DOHH2 (cell line): ENCODE data around the gene TPCN1.

Experiments
- H3F3A ChIP-seq: fragments of 200-600 bp; sonication (generic), shearing (Covaris generic); 2 replicates; pipeline ENCODE4 v1.6.0; 2016; ENCODE audit warnings: antibody characterized with exemption, mild to moderate bottlenecking; ENCODE audit not compliant: control insufficient read depth, insufficient read depth
- H3K27ac ChIP-seq: fragments of 200-600 bp; sonication (generic); 2 replicates; pipeline ENCODE4 v1.5.1; 2014; ENCODE audit warnings: low read depth, mild to moderate bottlenecking, low read length, moderate library complexity
- H3K27me3 ChIP-seq: fragments of 200-600 bp; sonication (generic); 2 replicates; pipeline ENCODE4 v1.6.1; 2014; ENCODE audit warnings: mild to moderate bottlenecking, low read length, mixed read lengths; ENCODE audit not compliant: control insufficient read depth
- H3K36me3 ChIP-seq: fragments of 200-600 bp; sonication (generic); 2 replicates; pipeline ENCODE4 v1.6.1; 2014; ENCODE audit warnings: mild to moderate bottlenecking, low read length, moderate library complexity, mixed read lengths; ENCODE audit not compliant: control insufficient read depth
- H3K4me1 ChIP-seq: fragments of 200-600 bp; sonication (generic); 2 replicates; pipeline ENCODE4 v1.6.1; 2014; ENCODE audit warnings: mild to moderate bottlenecking, low read length, mixed read lengths; ENCODE audit not compliant: control insufficient read depth
- H3K4me2 ChIP-seq: fragments of 200-600 bp; sonication (generic); 2 replicates; pipeline ENCODE4 v1.6.0; 2014; ENCODE audit warnings: mild to moderate bottlenecking, low read length, moderate library complexity
- H3K4me3 ChIP-seq: fragments of 200-600 bp; sonication (generic); 2 replicates; pipeline ENCODE4 v1.5.1; 2014; ENCODE audit warnings: mild to moderate bottlenecking, low read length, mixed read lengths
- H3K79me2 ChIP-seq: fragments of 200-600 bp; sonication (generic); 2 replicates; pipeline ENCODE4 v1.6.1; 2014; ENCODE audit warnings: mild to moderate bottlenecking, low read length, mixed read lengths; ENCODE audit not compliant: control insufficient read depth
- H3K9me2 ChIP-seq: fragments of 200-600 bp; sonication (generic); replicated peaks from 2 replicates; pipeline ENCODE4 v1.6.1; 2014; ENCODE audit warnings: mild to moderate bottlenecking, low read length, mixed read lengths; ENCODE audit not compliant: control insufficient read depth
- H3K9me3 ChIP-seq: fragments of 200-600 bp; sonication (generic); 2 replicates; pipeline ENCODE4 v1.6.1; 2014; ENCODE audit warnings: antibody characterized with exemption, low read length, mixed read lengths; ENCODE audit not compliant: control insufficient read depth, insufficient read depth
- H4K20me1 ChIP-seq: fragments of 200-600 bp; sonication (generic); 2 replicates; pipeline ENCODE4 v1.6.0; 2014; ENCODE audit warnings: low read depth, mild to moderate bottlenecking, antibody characterized with exemption, low read length, moderate library complexity; ENCODE audit not compliant: control insufficient read depth, insufficient read depth
- EZH2phosphoT487 ChIP-seq: fragments of 200-600 bp; sonication (generic); IDR thresholded peaks from 2 replicates; pipeline ENCODE4 v1.6.1; 2017; ENCODE audit warnings: borderline replicate concordance, mild to moderate bottlenecking, antibody characterized with exemption, low read length, moderate library complexity, mixed read lengths
- TF ChIP-seq, protein P1 (sequence below): fragments of 200-600 bp; sonication (generic); IDR thresholded peaks from one replicate; pipeline ENCODE4 v1.5.1; 2014; ENCODE audit warnings: antibody characterized with exemption, mild to moderate bottlenecking, low read depth, low read length; ENCODE audit not compliant: poor library complexity, severe bottlenecking

The TPCN1 gene

DNA sequence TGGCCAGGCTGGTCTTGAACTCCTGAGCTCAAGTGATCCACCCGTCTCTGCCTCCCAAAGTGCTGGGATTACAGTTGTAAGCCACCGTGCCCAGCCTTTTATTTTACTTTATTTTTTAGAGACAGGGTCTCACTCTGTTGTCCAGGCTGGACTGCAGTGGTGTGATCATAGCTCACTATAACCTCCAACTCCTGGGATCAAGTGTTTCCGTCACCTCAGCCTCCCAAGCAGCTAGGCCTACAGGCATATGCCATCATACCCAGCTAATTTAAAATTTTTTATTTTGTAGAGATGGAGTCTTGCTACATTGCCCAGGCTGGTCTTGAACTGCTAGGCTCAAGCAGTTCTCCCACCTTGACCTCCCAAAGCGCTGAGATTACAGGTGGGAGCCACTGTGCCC lies 3.7 kb downstream of the TPCN1 start:
- Histone ChIP-seq H3K4me3 (0 out of 2 replicates have a peak overlapping the region, but pooled peaks have one; percentile 19), H3K27ac (peak overlapping the region; percentile 98), H3K9me3 (no peaks in the 10 kb centered on the region), H4K20me1 (no peaks in the 10 kb centered on the region), H3K27me3 (no peaks in the 10 kb centered on the region), H3F3A (peaks cover 48% of the 10 kb centered on the region), H3K36me3 (peaks cover 65% of the 10 kb centered on the region), H3K4me2 (peak overlapping the region; percentile 83), H3K79me2 (peaks cover 78% of the 10 kb centered on the region), H3K4me1 (peaks cover 65% of the 10 kb centered on the region), H3K9me2 (no peaks in the 10 kb centered on the region)
- no peak for TF ChIP-seq EZH2phosphoT487
- TF ChIP-seq, protein P1, sequence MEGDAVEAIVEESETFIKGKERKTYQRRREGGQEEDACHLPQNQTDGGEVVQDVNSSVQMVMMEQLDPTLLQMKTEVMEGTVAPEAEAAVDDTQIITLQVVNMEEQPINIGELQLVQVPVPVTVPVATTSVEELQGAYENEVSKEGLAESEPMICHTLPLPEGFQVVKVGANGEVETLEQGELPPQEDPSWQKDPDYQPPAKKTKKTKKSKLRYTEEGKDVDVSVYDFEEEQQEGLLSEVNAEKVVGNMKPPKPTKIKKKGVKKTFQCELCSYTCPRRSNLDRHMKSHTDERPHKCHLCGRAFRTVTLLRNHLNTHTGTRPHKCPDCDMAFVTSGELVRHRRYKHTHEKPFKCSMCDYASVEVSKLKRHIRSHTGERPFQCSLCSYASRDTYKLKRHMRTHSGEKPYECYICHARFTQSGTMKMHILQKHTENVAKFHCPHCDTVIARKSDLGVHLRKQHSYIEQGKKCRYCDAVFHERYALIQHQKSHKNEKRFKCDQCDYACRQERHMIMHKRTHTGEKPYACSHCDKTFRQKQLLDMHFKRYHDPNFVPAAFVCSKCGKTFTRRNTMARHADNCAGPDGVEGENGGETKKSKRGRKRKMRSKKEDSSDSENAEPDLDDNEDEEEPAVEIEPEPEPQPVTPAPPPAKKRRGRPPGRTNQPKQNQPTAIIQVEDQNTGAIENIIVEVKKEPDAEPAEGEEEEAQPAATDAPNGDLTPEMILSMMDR: no peak

DNA sequence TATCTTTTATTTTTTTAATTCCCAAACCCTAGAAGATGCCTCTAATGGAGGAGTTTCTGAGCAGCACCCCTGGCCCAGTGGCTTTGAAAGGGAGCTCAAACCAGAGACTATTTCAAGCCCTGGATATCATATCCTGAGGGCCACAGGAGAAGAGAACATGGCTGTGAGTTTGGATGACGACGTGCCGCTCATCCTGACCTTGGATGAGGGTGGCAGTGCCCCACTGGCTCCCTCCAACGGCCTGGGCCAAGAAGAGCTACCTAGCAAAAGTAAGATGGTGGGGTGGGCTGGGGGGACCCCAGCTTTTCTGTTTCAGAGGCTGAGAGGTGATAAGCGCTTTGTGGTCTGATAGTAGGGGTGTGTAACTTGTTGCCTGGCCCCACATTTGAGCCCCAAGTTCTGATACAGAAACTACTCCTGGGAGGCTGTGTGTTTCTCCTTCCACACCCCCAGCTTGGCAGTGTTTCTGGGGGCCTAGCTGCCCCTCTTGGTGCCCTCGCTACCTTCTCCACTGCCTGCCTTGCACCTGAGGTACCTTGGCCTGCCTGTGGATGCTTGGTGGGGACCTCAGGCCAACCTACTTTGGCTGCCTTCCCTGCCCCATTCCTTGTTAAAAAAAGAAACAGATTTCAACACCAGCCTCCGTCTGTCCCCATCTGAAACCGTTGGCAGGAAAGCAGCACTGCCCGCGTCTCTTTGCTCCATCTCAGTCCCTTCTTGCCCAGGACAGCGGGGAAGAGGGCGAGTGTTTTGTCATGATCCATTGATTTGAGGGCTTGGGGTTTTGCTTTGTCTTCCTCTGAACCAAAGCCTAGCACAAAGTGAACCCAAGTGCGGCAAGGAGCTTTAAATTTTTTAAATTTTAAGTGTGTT lies 5.7 kb downstream of the TPCN1 start:
- peaks cover 49% of the 10 kb centered on the region for H3F3A ChIP-seq
- H3K4me2 ChIP-seq: 0 out of 2 replicates have a peak overlapping the region, but pooled peaks have one; percentile 7
- no peak overlapping the region for H3K4me3 ChIP-seq
- peak overlapping the region; percentile 83 for H3K27ac ChIP-seq
- H3K79me2 ChIP-seq: peaks cover 79% of the 10 kb centered on the region
- H3K27me3 ChIP-seq: no peaks in the 10 kb centered on the region
- H3K4me1 ChIP-seq: peaks cover 85% of the 10 kb centered on the region
- H3K9me2 ChIP-seq: no peaks in the 10 kb centered on the region
- no peaks in the 10 kb centered on the region for H3K9me3 ChIP-seq
- peaks cover 74% of the 10 kb centered on the region for H3K36me3 ChIP-seq
- H4K20me1 ChIP-seq: no peaks in the 10 kb centered on the region
- TF ChIP-seq, protein P1: no peak
- TF ChIP-seq EZH2phosphoT487: no peak

DNA sequence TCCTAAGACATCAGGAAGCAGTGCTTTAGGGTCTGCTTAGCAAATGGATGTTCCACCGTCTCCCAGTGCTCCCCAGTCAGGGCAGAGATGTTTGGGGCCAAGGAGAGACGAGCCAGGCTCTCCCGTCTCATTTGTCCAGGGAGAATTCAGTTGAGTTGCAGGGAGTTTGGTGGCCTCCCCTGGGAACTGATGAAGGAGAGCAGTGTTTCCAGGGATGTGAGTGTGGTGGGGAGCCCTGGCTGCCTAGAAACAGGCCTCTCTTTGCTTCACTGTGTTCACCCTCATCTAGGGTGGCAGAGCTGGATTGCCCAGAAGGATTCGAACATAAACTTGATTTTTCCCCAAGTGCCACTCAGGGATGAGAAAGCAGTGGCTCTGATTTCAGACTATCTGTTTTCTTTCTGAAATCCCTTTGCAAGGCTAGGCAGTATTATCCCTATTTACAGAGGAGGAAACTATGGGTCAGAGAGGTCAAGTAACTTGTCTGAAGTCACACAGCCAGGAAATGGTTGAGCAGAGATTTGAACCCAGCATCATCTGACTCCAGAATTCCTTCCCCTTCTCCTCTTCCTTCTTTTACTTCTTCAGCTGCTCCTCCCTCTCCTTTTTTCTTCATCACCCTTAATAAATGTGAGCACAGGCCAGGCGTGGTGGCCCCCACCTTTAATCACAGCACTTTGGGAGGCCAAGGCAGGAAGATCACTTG lies 6.6 kb downstream of the TPCN1 start:
- no peaks in the 10 kb centered on the region for H4K20me1 ChIP-seq
- H3K36me3 ChIP-seq: peaks cover 74% of the 10 kb centered on the region
- no peaks in the 10 kb centered on the region for H3K27me3 ChIP-seq
- no peak overlapping the region for H3K4me3 ChIP-seq
- peaks cover 79% of the 10 kb centered on the region for H3K79me2 ChIP-seq
- H3K4me2 ChIP-seq: peak overlapping the region; percentile 45; the same call in 1 of the 2 replicates
- H3K27ac ChIP-seq: peak overlapping the region; percentile 83
- no peaks in the 10 kb centered on the region for H3K9me2 ChIP-seq
- TF ChIP-seq, protein P1: no peak
- TF ChIP-seq EZH2phosphoT487: no peak
- no peaks in the 10 kb centered on the region for H3K9me3 ChIP-seq
- peaks cover 89% of the 10 kb centered on the region for H3K4me1 ChIP-seq
- peaks cover 42% of the 10 kb centered on the region for H3F3A ChIP-seq
